GM21360 (cell line): Measurements from ENCODE around the gene TGFB2.

Experiments used
- ATAC-seq: cut with Tn5 transposase; IDR thresholded peaks from one replicate; pipeline ENCODE4 v1.9.1; 2021; ENCODE audit warnings: mild to moderate bottlenecking, moderate library complexity; ENCODE audit not compliant: unreplicated experiment

The TGFB2 gene

DNA sequence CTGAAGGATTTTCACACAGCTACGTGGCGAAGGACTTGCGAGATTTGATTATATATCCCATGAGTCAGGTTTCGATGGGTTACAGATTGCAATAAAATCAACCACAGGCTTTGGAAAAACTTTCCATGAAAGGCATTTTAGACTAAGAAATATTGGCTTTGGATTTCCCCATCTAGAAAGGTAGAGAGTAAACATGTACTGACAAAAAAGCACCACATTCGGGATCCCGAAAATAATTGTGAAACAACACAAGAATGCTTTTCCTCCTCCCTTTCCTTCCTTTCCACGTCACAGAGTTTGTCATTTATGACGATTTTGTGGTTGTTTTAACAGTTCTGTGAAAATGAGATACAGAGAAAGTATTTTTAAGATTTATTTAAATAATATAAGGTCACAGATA, 38.5 kb downstream of the TGFB2 start:
- no peak for ATAC-seq

DNA sequence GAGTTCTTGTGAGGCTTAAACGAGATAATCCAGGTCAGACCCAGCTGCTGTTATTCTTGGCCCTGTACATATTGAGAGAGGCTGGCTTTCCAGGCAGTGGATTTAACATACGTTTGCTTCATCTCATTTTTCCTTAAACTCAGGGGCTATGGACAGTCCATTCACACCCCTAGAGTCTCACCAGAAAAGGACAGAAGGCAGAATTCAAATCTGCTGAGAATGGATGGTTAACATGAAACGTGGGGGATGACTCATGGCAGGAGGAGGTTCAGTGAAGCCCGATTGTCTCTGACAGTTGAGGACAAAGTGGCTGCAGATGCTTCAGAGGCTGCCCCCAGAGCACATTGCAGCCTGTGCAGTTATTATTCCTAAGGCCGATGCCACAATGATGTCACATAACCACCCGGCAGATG, 39.5 kb downstream of the TGFB2 start:
- ATAC-seq = no peak

DNA sequence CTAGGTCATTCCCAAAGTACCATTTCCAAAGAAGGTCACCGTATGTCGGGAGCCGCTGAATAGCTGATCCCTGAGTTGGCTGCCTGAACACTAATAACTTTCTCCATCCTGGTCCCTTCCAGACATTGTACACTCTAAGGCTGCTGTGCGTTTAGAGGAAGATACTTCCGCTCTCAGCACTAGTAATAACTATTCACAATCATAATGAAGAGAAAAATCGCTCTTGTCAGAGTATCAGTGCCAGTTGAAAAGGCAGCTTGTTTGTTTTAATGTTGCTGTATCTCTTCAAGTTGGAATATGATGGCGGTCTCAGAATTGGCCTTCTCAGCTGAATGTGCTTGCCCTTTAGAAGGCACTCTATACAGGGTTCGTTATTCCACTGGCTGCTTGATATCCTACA, 43.5 kb downstream of the TGFB2 start:
- no peak for ATAC-seq

DNA sequence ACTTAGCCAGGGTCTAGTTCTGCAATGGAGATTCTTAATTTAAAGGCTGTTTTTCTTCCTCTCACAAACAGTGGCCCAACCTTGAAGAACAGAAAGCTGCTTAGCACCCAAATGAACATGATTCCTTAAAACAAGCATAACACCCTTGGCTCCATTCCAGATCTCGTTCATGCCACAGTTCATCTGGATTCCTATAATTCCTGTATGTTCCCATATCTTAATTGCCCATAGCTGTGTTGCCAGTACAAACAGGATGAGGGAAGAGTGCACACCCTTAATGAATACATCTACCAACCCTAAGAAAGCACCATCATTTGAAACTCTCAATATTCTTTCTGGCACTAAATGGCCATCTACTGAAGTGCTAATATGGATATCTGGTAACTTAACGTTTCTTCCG, 45.5 kb downstream of the TGFB2 start:
- no peak for ATAC-seq

DNA sequence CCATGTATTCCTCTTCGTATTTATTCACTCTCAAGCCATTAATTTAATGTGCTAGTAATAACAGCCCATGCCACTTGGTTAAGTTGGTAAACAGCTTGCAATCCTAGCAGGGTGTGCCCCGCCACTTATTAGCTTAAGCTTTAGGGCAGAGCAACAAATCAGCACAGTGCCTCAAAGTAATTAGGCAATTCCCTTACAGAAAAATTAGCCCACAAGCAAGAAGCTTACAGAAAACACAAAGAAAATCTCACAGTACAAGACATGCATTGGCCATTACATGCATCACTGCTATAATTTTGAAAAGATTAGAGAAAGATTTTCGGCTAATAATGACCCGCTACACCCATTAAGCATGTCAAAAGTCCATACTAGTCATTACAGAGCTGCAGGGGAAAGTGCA, 47.6 kb downstream of the TGFB2 start:
- no peak for ATAC-seq

DNA sequence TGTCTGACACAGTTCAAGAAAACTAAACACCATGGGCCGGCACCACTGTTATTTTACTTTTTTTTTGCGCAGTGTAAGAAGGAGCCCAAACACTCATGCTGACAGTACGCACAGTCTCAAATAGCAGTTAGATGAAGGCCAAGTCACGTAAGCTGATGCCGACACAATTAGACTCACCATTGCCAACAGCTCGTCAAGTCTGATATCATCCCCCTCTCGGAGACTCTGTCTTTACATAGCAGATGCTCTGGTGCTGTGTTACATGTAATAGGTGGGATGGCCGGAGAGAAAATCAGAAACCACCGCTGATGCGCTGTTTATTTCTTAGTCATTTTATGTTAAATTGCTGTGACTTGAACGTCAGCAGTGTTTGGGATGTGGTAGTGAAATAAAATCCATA, 49.3 kb downstream of the TGFB2 start:
- no peak for ATAC-seq

DNA sequence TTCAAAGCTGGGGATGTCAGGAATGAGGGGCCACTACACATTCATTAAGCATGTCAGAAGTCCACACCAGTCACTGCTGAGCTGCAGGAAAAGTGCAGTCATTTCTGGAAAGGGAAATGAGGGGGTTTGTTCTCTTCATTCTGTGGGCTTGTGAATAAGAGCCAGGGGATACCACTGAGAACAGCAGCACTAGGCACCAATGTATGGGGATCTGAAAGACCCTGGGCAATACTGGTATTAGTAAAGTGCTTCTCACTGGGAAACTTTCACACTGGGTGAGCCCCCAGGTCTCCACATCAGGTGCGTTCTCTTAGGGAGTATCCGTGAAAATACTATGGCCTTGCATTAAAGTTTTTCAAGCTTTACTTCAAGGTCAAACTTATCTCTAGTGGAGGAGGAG, 49.9 kb downstream of the TGFB2 start:
- no peak for ATAC-seq

DNA sequence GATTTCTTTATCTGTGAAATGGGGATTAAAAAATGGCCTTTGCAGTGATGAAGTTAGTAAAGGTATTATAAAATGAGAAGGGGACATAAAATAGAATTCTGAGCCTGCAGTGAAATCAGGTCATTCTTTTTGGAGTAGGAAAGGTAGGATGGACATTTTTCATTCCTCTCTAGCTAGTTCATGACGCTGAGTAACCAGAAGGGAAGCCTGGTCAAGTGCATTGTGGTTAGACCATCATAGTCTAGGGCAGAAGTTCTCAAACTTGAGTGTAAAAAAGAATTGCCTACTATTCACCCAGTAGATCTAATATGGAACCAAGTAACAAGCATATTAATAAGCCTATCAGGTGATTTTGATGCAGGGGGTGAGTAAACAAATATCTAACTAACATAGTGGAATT, 50.8 kb downstream of the TGFB2 start:
- no peak for ATAC-seq

DNA sequence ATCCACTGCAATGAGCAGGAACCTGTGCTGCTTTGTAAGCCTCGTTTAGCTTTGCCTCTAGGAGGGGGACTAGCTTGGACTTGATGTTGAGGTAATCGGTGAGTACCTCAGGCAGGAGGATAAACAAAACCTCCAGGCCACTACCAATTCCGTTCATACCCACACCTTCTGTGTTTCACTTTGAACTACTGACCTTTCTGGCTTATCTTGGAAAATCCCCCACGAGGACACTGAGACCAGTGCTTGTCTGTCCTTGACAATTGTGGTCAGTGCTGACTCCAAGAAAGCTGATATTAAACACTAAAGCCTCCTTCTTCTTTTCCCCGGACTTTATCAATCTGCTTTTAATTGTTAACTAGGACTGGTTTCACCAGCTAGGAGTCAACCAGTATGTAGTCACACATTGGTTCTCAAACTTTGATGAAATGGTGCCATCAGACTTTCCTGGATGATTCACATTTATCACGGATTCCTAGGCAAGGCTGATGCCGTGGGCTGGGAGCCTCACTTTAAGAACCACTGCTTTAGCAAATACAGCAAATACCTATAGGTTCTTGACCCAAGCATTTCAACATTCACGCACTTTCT, 52.7 kb downstream of the TGFB2 start:
- no peak for ATAC-seq

DNA sequence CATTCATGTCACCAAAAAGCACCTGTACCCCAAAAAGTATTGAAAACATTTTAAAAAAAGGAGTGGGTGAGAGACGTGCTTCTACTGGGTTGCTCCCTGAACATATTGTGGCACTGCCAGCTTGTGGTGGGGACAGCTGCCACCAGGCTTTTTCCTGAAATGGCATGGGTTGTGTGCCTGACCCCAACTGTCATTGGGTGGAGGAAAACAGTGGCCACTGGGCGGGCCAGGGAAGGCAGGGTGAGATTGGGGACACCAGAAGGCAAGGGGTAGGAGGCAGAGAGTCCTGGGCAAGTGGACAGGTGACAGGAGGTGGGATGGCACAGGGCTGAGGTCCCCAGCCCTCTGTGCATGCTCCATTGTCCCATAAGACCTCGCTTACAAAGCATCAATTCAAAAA, 55.5 kb downstream of the TGFB2 start:
- no peak for ATAC-seq

DNA sequence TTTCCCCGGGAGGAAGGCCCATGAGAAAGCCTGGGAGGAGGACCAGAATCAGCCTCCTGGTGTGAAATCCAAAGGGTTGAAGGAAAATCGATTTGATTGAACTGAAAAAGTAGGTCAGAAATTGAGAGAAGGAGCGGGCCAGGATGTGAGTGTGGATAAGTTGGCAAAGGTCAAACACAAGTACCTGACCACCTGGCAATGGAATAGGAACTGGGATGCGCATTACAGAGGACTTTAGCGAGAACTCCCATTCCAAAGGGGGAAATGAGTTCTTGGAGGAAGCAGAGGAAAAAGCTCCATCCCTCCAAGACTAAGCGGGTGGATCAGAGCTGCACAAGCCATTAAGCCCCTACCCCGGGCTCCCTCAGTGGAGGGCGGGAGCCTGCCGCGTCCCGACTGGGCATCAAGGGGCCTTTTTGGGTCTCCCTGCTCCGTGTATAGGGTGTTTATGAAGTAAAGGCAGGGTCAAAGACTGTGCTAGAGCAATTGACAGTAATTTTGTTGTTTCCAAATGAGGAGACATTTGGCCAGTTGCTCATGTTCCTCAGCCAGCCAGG, 56.4 kb downstream of the TGFB2 start:
- ATAC-seq = no peak

DNA sequence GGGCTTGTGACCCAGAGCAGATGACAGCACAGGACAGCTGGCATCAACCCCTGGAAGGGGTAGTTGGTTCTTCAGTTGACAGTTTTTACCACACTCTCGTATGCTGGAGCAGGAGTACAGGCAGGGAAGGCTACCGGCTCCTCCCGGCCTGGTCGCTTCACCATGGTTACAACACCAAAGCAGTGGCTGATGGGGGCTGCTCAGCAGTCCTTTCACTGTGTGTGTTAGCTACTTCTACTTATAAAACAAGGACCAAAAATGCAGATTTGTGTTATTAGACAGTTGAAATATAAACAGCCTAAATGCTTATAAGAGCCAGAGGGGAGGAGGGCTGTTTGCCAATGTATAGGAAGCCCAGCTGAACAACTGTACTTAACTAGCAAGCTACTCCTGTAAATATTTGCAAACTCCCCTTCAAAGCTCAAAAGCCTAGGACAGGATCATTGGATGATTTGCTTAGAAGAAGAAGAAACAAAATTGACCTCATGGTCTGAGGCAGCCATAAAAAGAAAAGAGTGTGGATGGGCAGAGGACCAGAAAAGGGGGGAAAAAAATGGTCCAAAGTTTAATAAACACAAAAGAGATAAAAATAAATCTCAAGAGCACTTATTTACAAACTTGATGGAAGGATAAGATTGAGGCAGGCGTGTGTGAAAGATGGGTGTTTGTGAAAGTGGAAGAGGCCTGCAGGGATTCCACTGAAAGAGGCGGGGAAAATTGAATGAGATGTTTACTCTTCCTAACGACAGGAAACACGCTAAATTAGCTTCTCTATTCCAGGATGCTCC, 57.1 kb downstream of the TGFB2 start:
- ATAC-seq = no peak

DNA sequence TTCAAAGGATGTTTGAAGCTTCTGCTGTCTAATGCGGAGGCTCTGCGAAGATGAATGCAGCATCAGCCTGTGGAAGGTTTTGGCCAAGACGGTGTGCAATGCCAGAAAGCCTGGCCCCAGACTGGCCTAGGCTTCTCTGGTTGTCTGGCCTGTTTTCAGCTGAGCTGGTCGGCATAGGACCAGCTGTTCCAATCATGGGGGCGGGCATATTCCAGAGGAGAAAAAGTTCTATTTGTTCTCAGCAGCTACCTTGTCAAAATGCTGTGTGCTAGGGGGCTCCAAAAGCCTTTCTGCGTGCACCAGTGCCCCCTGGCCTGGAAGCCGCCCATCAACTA, 57.6 kb downstream of the TGFB2 start:
- ATAC-seq = no peak

DNA sequence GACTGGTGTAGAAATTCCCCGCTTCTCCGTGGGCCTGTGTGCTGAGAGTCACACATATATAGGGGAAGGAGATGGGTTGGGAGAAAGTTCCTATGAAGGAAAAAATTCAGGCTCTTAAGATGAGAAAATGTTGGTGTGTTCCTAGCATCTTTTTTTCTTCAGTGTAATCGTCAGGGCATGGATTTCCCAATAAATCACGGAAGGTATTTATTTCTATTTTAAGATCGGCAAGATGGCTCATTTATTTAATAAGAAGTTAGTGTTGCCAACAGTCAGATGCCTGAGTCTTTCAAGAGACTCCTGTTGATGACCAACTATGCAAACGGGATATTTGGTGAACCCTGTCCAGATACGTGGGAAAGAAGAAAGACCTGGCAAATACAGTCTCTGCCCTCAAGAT, 58.2 kb downstream of the TGFB2 start:
- no peak for ATAC-seq

DNA sequence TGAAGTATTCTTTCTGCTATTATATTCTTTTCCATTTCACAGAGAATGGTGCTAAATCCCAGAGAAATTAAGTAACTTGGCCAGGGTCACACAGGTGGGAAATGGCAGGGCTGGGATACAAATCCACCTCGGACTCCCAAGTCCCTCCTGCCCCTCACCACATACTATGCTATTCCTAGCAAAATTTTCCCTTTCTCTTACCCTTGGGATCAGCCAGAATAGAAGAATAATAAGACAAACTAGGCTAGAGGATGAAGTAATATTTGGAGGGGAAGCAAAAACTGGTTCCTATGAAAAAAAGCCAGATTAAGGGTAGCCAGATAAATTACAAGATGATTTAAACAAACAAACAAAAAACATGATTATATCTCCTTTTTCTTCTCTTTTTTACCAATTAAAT, 62.5 kb downstream of the TGFB2 start:
- ATAC-seq = no peak

DNA sequence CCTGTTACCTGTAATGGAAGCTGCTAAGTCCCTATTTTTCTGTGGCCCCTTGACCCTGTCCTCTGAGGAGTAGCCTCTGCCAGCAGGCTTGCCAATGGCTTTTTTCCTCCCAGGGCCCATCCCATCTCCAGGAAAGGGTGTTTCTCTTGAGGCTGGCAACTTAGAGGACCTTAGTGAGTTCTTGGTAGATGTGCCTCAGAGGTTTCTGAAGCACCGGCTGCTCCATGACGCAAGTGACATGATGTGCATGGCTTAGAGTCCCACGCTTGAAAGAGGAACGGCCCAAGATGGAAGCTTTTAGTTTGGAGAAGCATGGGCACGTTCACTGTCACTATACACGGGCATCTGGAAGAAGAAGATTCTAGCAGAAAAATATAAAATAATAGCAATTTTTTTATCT, 63.0 kb downstream of the TGFB2 start:
- no peak for ATAC-seq

DNA sequence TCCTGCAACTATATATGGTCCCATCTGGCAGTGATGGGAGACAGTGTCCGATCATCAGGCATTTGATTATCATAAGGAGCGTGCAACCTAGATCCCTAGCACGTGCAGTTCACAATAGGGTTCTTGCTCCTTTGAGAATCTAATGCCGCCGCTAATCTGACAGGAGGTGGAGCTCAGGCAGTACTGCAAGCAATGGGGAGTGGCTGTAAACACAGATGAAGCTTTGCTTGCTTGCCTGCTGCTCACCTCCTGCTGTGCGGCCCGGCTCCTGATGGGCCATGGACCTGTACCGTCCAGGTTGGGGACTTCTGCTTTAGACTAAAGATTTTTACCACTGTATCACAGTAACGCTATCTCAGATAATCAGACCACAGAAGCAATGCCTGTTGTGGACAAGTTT, 63.8 kb downstream of the TGFB2 start:
- ATAC-seq = no peak

DNA sequence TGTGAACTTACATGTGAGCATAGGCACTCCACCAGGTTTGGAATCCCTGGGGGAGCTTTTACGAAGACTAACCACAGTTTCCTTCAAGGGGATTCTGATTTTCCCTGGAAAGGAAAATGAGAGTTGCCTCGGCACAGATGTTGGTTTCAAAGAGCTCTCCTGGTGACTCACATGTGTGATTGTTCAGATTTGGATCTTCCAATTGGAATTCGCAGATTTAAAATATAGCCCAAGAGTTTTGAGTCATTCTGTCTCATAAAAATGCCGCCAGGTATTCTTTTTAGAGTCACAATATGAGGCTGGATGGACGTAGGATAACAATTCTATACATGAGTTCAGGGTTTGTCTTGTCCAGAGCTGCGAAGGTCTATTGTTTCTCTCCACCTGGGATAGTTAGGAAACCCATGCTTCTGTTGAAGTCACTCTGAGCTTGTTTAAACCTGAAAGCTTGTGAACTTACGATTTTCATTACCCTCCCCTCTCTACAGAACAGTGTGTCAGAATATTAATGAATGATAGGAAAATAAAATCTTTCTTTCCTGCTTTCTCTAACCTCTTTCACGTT, 64.9 kb downstream of the TGFB2 start:
- ATAC-seq = no peak

DNA sequence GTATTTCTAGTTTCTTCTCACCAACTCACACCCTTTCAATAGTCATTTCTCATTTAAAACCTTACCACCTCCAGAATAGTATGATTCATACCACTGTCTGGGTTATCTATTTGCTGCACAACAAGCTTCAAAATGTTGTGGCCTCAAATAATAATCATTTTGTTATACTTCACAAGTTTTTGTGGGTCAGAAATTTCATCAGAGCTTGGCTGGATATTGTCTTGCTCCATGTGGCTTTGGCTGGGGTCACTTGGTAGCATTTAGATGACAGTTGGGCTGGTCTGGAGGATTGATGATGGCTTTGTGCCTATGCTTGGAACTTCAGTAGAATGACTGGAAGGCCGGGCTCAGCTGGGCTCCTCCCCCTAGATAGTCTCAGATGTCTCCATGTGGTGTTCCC, 66.0 kb downstream of the TGFB2 start:
- ATAC-seq = no peak

DNA sequence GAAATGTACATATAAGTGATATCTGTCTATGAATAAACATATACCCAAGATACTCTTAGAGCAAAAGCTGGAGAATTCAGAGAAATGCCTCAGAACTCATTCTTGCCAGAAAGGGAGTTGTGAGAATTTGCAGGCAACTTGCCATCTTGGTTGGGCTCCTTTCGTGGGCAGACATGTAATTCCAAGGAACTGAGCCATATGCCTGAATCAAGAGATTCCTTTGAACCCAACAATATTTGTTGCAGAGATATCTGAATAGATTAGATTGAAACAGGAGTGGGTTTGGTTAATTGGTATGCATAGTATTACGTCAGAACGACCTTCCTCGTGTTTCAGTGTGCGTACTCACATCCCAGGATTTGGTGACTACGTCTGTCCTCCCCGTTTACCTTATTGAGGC, 67.0 kb downstream of the TGFB2 start:
- ATAC-seq = no peak

DNA sequence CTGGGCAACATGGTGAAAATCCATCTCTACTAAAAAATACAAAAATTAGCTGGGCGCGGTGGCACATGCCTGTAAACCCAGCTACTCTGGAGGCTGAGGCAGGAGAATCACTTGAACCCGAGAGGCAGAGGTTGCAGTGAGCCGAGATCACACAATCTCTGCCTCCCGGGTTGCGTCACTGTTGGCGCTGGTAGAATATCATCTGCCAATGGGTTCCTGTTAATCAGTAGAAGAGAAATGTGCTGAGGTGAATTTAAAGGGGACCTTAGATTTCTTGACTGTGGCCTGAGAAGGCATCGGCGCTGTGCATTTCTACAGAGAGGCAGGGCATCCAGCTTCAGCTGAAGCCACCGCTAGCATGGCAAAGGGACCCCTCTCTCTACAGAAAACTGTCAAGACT, 68.0 kb downstream of the TGFB2 start:
- ATAC-seq = no peak

DNA sequence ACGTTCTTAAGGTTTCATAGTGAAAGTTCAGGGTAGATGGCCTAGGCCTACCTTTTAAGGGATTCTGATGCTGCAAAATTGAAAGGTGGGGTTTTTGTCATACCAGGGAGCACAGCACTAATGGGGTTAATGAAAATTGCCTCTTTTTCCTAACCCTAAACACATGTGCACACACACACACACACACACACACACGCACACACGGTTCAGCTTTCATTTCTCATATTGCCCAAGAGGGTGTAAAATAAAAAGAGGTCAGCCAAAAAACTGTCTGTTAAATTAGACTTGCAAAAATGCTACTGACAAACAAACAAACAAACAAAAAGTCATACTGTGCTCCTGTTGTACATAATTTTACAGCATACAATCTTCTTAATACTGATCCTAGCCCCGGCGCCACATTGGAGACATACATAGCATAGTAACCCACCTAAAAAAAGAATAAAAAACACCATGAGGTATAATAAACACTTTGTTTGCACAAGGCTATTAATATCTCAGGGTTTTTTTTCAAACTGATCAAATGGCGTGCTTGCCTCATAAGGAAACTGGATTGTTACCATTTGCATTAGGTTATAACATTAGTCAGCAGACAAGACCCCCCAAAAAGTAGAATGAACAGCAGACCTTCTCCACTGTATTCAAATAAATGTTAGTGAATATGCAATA, 69.1 kb downstream of the TGFB2 start:
- ATAC-seq = no peak
